Measurements from ENCODE around the gene MAMDC2. TPM values are rescaled to one million over a fixed set of nuclear protein-coding genes. Genes with fewer than 3 reads are reported as not detected.

MAMDC2 gene
- total and polyA plus RNA-seq, 9 donors: 7.6 to 12.3 (median 9.6) TPM

GRCh38 chr9:70100362-70100761, 56.7 kb downstream of the MAMDC2 start:
- Histone ChIP-seq H3K9me3 (replicated peaks; ENCODE audit: control insufficient read depth, low read depth, low read length) (no peaks in the 10 kb centered on the region), H3K36me3 (ENCODE audit: control insufficient read depth, insufficient read depth, low read length) (no peaks in the 10 kb centered on the region), H3K4me3 (ENCODE audit: low read length) (no peak overlapping the region), H3K27ac (ENCODE audit: low read length) (no peak overlapping the region), H3K4me1 (ENCODE audit: control insufficient read depth, insufficient read depth, low read length) (no peaks in the 10 kb centered on the region), H3K27me3 (ENCODE audit: control insufficient read depth, insufficient read depth, low read length) (no peaks in the 10 kb centered on the region)
- DNase-seq: no peak
- WGBS (ENCODE audit: insufficient coverage): 34% methylated on average over 3 of the region's 4 CpGs

DNA sequence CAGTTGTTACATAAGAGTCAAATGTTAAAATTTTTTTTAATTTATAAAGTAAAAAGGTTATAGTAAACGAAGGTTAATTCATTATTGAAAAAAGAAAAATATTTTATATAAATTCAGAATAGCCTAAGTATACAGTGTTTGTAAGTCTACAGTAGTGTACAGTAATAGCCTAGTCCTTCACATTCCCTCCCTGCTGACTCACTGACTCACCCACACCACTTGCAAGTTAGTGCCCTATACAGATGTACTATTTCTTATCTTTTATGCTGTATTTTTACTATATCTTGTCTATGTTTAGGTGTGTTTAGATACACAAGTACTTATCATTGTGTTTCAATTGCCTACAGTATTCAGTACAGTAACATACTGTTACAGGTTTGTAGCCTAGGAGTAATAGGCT, 57.6 kb downstream of the MAMDC2 start:
- no CpG with 5 or more reads among the region's 1 CpG for WGBS (ENCODE audit: insufficient coverage)
- DNase-seq: no peak
- H3K9me3 ChIP-seq (replicated peaks; ENCODE audit: control insufficient read depth, low read depth, low read length): no peaks in the 10 kb centered on the region
- no peaks in the 10 kb centered on the region for H3K27me3 ChIP-seq (ENCODE audit: control insufficient read depth, insufficient read depth, low read length)
- no peak overlapping the region for H3K4me3 ChIP-seq (ENCODE audit: low read length)
- H3K36me3 ChIP-seq (ENCODE audit: control insufficient read depth, insufficient read depth, low read length): no peaks in the 10 kb centered on the region
- H3K4me1 ChIP-seq (ENCODE audit: control insufficient read depth, insufficient read depth, low read length): no peaks in the 10 kb centered on the region
- no peak overlapping the region for H3K27ac ChIP-seq (ENCODE audit: low read length)

DNA sequence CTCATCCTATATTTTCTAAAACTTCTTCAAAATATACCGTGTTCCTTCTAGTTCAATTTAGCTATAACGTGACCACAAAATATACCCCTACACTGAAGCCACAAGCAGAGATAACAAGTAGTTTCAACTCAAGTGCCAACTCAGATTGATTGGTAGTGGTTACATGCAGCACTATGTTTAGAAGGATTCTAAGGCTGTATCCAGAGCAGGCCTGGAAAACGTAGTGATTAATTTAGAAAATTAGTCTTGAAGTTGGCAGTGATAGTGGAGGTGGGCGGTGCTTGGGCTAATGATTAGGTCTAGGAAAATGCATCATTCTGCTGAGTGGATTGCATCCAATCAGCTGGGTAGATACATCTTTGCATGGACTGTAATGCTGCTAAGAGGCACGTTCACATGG, 61.5 kb downstream of the MAMDC2 start:
- no peak overlapping the region for H3K4me3 ChIP-seq (ENCODE audit: low read length)
- no peaks in the 10 kb centered on the region for H3K9me3 ChIP-seq (replicated peaks; ENCODE audit: control insufficient read depth, low read depth, low read length)
- H3K27me3 ChIP-seq (ENCODE audit: control insufficient read depth, insufficient read depth, low read length): no peaks in the 10 kb centered on the region
- H3K27ac ChIP-seq (ENCODE audit: low read length): no peak overlapping the region
- no peaks in the 10 kb centered on the region for H3K36me3 ChIP-seq (ENCODE audit: control insufficient read depth, insufficient read depth, low read length)
- H3K4me1 ChIP-seq (ENCODE audit: control insufficient read depth, insufficient read depth, low read length): no peaks in the 10 kb centered on the region
- 70% methylated on average over 2 of the region's 5 CpGs for WGBS (ENCODE audit: insufficient coverage)
- no peak for DNase-seq

DNA sequence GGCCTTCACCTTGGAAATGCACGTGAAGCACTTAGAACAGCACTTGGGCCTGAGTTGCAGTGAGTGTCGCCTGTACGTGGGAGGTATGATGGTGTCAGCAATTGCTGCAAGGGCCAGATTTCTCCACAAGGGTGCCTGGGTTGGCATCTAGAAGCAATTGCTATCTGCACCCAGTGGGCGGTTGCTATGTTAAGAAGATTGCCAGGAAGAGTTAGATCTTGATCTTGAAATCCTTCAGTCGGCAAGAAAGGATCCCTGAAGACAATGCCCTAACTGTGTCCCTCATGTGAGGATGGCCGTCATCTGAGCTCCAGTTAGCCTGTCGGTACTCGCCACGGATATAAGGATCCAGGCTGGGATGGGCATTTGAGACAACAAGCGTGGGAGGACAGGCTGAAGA, 62.9 kb downstream of the MAMDC2 start:
- peaks cover 8% of the 10 kb centered on the region for H3K4me1 ChIP-seq (ENCODE audit: control insufficient read depth, insufficient read depth, low read length)
- DNase-seq: no peak
- no peak overlapping the region for H3K4me3 ChIP-seq (ENCODE audit: low read length)
- 94% methylated on average over 10 of the region's 10 CpGs for WGBS (ENCODE audit: insufficient coverage)
- H3K9me3 ChIP-seq (replicated peaks; ENCODE audit: control insufficient read depth, low read depth, low read length): no peaks in the 10 kb centered on the region
- no peak overlapping the region for H3K27ac ChIP-seq (ENCODE audit: low read length)
- H3K27me3 ChIP-seq (ENCODE audit: control insufficient read depth, insufficient read depth, low read length): no peaks in the 10 kb centered on the region
- no peaks in the 10 kb centered on the region for H3K36me3 ChIP-seq (ENCODE audit: control insufficient read depth, insufficient read depth, low read length)

- Histone ChIP-seq H3K27ac (ENCODE audit: low read length) (no peak overlapping the region), H3K4me3 (ENCODE audit: low read length) (no peak overlapping the region), H3K27me3 (ENCODE audit: control insufficient read depth, insufficient read depth, low read length) (no peaks in the 10 kb centered on the region), H3K36me3 (ENCODE audit: control insufficient read depth, insufficient read depth, low read length) (peaks cover 4% of the 10 kb centered on the region), H3K9me3 (replicated peaks; ENCODE audit: control insufficient read depth, low read depth, low read length) (no peaks in the 10 kb centered on the region), H3K4me1 (ENCODE audit: control insufficient read depth, insufficient read depth, low read length) (peaks cover 8% of the 10 kb centered on the region)
- no peak for DNase-seq
- 100% methylated on average over 1 of the region's 1 CpG for WGBS (ENCODE audit: insufficient coverage)
Measured at GRCh38 chr9:70107558-70107957, 63.9 kb downstream of the MAMDC2 start.

DNA sequence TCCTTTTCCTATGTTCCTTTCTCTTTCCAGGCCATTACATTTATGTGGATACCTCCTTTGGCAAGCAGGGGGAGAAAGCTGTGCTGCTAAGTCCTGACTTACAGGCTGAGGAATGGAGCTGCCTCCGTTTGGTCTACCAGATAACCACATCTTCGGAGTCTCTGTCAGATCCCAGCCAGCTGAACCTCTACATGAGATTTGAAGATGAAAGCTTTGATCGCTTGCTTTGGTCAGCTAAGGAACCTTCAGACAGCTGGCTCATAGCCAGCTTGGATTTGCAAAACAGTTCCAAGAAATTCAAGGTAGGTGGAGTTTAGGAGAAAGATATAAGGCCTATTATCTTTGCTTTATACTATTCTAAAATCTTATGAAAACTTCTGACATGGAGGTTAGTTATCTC, 64.5 kb downstream of the MAMDC2 start:
- H3K27ac ChIP-seq (ENCODE audit: low read length): no peak overlapping the region
- peaks cover 8% of the 10 kb centered on the region for H3K4me1 ChIP-seq (ENCODE audit: control insufficient read depth, insufficient read depth, low read length)
- H3K9me3 ChIP-seq (replicated peaks; ENCODE audit: control insufficient read depth, low read depth, low read length): no peaks in the 10 kb centered on the region
- peaks cover 4% of the 10 kb centered on the region for H3K36me3 ChIP-seq (ENCODE audit: control insufficient read depth, insufficient read depth, low read length)
- no peak for DNase-seq
- WGBS (ENCODE audit: insufficient coverage): 80% methylated on average over 1 of the region's 3 CpGs
- no peak overlapping the region for H3K4me3 ChIP-seq (ENCODE audit: low read length)
- H3K27me3 ChIP-seq (ENCODE audit: control insufficient read depth, insufficient read depth, low read length): no peaks in the 10 kb centered on the region

DNA sequence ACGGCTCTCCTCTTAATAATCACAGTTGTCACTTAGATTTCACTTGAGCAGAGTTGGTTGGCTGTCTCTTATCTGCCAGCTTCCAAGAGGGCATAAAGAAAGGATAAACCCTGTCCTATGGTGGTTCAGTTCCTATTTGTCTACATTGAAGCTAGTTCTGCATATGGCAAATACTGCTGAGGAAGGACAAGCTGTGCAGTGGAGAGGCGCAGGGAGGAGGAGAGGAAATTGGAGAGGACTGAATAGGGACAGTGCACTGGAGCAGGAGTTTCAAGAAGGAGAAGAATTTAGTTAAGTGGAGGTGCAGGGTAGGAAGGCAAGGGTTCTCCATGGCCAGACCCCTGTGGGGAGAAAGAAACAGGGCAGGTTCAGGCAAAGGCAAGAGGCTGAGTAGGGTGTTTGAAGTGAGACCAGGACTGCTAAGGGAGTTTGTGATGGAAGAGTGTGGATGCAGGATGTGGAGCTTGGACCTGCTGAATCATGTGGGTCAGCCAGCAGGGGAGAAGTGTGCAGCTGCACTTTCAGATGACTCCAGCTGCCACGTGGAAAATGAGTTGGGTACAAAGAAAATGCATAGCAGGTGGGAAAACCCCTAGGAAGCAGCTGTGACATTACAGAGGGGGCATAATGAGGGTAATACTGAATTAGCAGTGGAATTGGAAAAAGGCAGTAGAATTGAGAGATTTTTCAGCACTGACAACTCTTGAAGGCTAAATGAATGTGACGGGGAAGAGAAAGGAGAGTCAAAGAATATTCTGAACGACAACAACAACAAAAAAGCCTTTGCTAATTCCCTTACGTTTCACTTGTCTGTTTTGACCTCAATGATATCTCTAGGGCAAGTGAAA, 66.8 kb downstream of the MAMDC2 start:
- H3K4me1 ChIP-seq (ENCODE audit: control insufficient read depth, insufficient read depth, low read length): peaks cover 8% of the 10 kb centered on the region
- peaks cover 4% of the 10 kb centered on the region for H3K36me3 ChIP-seq (ENCODE audit: control insufficient read depth, insufficient read depth, low read length)
- peak overlapping the region; percentile 30 for H3K27ac ChIP-seq (ENCODE audit: low read length)
- DNase-seq: peak; percentile 65
- no peaks in the 10 kb centered on the region for H3K9me3 ChIP-seq (replicated peaks; ENCODE audit: control insufficient read depth, low read depth, low read length)
- no peak overlapping the region for H3K4me3 ChIP-seq (ENCODE audit: low read length)
- H3K27me3 ChIP-seq (ENCODE audit: control insufficient read depth, insufficient read depth, low read length): no peaks in the 10 kb centered on the region
- WGBS (ENCODE audit: insufficient coverage): 32% methylated on average over 2 of the region's 6 CpGs

GRCh38 chr9:70111042-70111602, 67.5 kb downstream of the MAMDC2 start:
- peak; percentile 81 for DNase-seq
- peak overlapping the region; percentile 30 for H3K27ac ChIP-seq (ENCODE audit: low read length)
- 0% methylated on average over 2 of the region's 4 CpGs for WGBS (ENCODE audit: insufficient coverage)

DNA sequence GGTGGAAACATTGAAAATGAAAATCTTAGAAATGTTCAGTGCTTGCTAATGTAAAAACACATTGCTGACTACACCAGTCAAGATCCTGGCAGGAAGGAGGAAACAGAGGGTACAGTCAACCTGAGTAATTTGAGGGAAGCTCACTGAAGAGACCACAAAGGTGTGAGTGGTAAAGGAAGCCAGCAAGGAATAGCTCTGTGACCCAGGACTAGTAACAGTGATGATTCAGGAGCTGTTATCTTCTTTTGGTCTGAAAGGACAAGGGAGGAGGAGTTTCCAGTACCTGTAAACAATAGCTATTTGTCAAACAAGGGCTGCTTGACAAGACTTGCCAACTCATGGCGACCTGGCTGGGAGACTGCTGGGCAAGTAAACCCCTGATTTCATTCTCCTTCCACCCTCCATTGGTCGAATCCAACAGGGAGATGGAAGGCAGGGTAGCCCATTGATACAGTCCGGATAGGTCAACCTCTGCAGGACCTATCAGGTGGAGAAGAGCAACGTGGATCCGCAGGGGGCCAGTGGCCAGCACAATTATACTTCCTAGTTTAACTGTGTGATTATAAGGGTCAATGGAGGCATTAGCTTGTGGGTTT, 68.1 kb downstream of the MAMDC2 start:
- H3K4me1 ChIP-seq (ENCODE audit: control insufficient read depth, insufficient read depth, low read length): peaks cover 8% of the 10 kb centered on the region
- no peak overlapping the region for H3K27ac ChIP-seq (ENCODE audit: low read length)
- DNase-seq: no peak
- H3K4me3 ChIP-seq (ENCODE audit: low read length): no peak overlapping the region
- H3K9me3 ChIP-seq (replicated peaks; ENCODE audit: control insufficient read depth, low read depth, low read length): no peaks in the 10 kb centered on the region
- H3K27me3 ChIP-seq (ENCODE audit: control insufficient read depth, insufficient read depth, low read length): no peaks in the 10 kb centered on the region
- no CpG with 5 or more reads among the region's 5 CpGs for WGBS (ENCODE audit: insufficient coverage)
- H3K36me3 ChIP-seq (ENCODE audit: control insufficient read depth, insufficient read depth, low read length): peaks cover 4% of the 10 kb centered on the region

More at GRCh38 chr9:70111042-70111602, 67.5 kb downstream of the MAMDC2 start:
- no peak overlapping the region for H3K4me3 ChIP-seq (ENCODE audit: low read length)
- H3K4me1 ChIP-seq (ENCODE audit: control insufficient read depth, insufficient read depth, low read length): peaks cover 8% of the 10 kb centered on the region
- H3K9me3 ChIP-seq (replicated peaks; ENCODE audit: control insufficient read depth, low read depth, low read length): no peaks in the 10 kb centered on the region
- H3K27me3 ChIP-seq (ENCODE audit: control insufficient read depth, insufficient read depth, low read length): no peaks in the 10 kb centered on the region
- peaks cover 4% of the 10 kb centered on the region for H3K36me3 ChIP-seq (ENCODE audit: control insufficient read depth, insufficient read depth, low read length)

- H3K36me3 ChIP-seq (ENCODE audit: control insufficient read depth, insufficient read depth, low read length): peaks cover 4% of the 10 kb centered on the region
- no peak overlapping the region for H3K27ac ChIP-seq (ENCODE audit: low read length)
- no peaks in the 10 kb centered on the region for H3K9me3 ChIP-seq (replicated peaks; ENCODE audit: control insufficient read depth, low read depth, low read length)
Measured at GRCh38 chr9:70112981-70113380, 69.3 kb downstream of the MAMDC2 start.

More at GRCh38 chr9:70112981-70113380, 69.3 kb downstream of the MAMDC2 start:
- H3K27me3 ChIP-seq (ENCODE audit: control insufficient read depth, insufficient read depth, low read length): no peaks in the 10 kb centered on the region
- WGBS (ENCODE audit: insufficient coverage): no CpG with 5 or more reads among the region's 2 CpGs
- no peak overlapping the region for H3K4me3 ChIP-seq (ENCODE audit: low read length)
- H3K4me1 ChIP-seq (ENCODE audit: control insufficient read depth, insufficient read depth, low read length): peaks cover 8% of the 10 kb centered on the region
- no peak for DNase-seq

Measured in muscle of leg (tissue), 11 donors.